G401 (cell line): Measurements from ENCODE around the gene MAGED2. TPM values are rescaled to one million over a fixed set of nuclear protein-coding genes. Genes with fewer than 3 reads are reported as not detected.
A peak's percentile ranks its signal among the peaks of the same experiment; 100 is the strongest.
"Not testable (repeated sequence)": the region's sequence is repeated elsewhere in the genome, so short reads cannot be mapped to it uniquely, and the experiment has no call there.

Experiments
- DNase-seq: peaks from one replicate; pipeline ENCODE4 v3.0.0-alpha.2; 2015; ENCODE audit warnings: low spot score
- in situ Hi-C: cut with HindIII; loops from 2 replicates; pipeline ENCODE4 v1.10.0; 2016; ENCODE audit warnings: low sequenced_read_pairs, mixed read lengths
- total RNA-seq: library from RNA; depleted of rRNA; stranded (reverse); fragments of >200 nt; shearing (Covaris generic); gene quantifications from 2 replicates; pipeline ENCODE4 v1.2.3, GENCODE V29; 2014; rRNA removed

MAGED2 gene, protein sequence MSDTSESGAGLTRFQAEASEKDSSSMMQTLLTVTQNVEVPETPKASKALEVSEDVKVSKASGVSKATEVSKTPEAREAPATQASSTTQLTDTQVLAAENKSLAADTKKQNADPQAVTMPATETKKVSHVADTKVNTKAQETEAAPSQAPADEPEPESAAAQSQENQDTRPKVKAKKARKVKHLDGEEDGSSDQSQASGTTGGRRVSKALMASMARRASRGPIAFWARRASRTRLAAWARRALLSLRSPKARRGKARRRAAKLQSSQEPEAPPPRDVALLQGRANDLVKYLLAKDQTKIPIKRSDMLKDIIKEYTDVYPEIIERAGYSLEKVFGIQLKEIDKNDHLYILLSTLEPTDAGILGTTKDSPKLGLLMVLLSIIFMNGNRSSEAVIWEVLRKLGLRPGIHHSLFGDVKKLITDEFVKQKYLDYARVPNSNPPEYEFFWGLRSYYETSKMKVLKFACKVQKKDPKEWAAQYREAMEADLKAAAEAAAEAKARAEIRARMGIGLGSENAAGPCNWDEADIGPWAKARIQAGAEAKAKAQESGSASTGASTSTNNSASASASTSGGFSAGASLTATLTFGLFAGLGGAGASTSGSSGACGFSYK
- total RNA-seq, result 214 and 252 TPM in 2 replicates

DNA sequence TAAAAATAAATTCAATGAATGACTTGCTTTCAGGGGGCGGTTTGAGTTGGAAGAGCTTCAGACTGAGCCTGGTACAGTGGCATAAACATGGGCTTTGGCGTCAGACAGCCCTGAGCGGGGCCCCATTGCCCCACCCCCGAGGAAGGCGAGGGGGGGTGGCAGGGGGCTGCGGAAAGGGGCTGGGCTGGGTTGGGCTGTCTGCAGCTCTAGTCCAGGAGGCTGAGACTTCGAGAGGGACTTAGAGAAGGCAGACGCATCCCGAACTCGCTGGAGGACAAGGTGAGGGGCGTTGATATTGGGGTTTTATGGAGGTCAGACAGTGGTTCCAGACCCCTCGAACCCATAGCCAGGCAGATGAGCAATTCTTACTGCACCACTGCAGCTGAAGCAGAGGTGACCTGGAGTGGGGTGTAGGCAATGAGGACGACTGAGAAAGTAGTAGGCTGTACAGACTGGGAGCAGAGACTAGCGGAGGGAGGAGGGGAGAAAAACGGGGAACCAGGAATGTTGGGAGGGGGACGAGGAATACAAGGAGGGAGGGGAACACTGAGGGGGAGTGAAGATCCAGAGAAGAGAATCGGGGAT, at the start of gene MAGED2:
Gene MAGED2 (plus strand): TSS at position 222 of the 585 bp plus-strand sequence. CDS start 1,587 bp downstream, outside the sequence.
- in situ Hi-C loops, result no loop called here
- DNase-seq, result peak; percentile 47

DNA sequence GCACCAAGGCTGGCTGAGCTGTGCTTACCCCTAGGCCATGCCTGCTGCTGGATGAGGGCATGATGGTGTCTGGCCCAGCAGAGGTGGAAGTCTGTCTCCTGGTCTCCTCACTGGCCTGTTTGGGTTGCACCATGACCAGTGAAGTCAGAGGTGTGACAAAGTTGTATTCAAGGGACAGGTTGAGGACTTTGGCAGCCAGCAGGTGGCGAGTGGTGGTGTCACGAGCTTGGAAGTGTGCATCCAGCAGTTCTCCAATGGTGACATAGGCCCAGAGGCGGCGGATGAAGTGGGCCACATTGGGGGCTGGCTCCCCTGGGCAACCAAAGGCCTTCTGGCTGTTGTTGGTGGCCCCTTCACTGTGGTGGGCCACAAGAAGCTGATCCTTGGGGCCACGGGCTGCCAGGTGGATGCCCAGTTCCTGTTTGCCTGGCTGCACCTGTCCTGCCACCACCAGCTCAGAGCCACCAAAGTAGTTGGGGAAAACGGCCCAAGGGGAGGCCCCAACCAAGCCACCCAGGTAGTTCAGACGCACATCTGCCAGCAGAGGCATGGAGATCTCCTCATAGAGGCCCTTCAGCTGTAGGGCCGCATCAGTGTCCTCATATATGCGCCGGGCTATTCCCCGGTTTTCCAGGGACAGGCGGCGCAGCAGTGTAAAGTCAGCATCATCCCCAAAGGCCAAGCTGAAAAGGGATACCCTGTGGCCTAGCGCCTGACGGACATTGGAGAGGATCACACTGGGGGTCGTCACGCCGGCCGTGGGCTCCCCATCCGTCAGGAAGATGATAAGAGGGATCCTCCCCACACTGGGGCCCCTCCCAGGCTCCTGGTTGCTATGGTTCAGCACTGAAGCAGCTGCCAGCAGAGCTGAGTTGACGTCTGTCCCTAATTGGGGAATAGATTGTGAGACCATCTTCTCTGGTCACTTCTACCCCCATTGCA, 49.2 kb upstream of the MAGED2 start:
- in situ Hi-C loops, result no loop called here
- DNase-seq, result no peak

DNA sequence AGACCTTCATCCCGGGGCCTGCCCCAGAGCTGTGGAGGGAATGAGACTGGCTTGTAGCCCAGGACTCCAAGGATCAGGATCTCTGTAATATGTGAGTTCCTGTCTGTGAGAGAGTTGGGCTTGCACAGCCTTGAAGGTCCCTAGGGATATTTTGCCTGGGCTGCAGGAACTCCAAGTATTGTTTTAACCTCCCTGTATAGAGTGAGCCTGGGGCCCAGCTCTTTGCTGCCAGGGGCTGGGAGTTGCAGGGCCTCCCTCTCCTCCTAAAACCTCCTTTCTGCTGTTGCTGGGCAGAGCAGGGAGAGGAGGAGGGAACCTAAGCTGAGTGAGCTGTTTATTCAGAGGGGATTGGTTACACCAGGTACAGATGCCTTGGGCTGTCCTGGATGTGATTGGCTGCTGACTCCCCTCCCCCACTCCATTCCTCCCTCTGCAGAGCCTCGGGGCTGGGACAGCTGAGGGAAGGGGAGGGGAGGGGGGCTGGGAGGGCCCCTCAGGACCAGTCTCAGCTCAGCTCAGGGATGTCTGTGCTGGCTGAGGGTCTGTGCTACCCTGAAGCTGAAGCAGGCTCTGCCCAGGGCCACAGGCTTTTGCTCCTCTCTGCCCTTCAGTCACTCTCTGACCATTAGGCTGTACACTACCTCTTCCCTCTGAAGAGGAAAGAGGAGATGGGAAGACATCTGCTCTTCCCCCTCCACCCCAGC, 33.0 kb upstream of the MAGED2 start:
- DNase-seq, in situ Hi-C loops: not testable (repeated sequence)

DNA sequence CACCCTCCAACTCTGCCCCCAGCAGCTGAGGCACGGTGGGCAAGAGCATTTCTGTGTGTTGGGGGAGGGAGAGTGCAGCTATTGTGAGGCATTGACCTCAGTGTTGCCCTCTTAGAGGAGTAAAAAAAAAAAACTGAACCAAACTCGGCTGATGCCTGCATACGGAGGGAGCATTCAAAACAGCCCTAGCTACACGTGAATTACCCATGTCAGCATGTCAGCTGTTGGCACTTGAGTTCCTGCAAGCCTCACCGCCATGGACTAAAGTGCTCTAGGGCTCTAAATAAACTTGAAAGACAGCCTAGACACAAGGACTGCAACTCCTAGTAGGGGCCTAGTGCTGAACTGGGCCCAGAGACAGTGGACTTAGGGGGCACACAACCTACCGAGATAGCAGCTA, 31.5 kb upstream of the MAGED2 start:
- in situ Hi-C loops, result no loop called here

DNA sequence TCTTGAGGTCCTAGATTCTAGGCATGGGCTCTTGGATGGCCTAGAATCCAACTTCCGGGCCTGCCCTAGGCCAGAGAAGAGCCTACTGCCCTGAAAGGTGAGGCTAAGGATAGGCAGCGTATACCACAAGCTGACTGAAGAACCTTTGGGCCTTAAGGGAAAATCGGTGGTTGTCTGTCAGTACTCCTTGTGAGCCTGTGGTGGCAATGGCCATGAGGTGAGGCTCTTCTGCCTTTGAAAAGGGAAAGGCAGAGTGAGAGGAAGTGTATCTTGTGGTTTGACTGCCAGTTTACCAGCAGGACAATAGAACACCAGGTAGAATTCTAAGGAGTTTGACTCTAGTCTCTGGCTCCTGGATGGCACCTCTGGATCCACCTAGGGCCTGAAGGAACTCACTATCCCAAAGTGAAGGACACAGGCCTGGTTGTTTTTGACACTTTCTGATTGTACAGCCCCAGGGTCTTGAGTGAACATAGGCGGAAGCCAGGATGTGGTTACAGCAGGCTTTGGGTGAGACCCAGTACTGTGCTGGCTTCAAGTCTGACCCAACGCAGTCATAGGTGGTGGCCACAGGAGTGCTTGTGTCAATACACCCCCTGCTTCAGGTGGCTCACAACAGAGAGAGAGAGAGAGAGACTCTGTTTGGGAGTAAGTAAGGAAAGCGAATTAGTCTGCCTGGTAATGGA, 30.4 kb upstream of the MAGED2 start:
- DNase-seq, result no peak
- in situ Hi-C loops, result no loop called here

More for the DNA sequence above, 31.5 kb upstream of the MAGED2 start:
- no peak for DNase-seq

DNA sequence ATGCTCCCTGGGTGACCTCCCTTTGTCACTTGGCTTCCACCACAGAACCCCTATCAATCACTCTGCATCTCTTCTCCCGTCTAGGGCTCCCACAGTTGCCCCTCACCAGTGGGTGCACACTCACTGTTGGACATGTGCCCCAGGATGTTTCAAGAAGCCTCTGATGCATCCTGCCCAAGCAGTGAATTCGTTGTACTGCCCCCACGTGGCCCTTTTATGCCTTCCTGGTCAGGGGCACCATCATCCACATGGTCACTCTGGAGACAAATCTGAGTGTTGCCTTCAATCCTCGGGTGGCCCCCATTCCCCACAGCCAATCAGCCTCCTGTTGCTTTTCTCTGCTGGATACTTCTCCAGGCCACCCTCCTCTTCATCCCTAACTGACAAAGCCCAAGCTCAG, 21.6 kb upstream of the MAGED2 start:
- no peak for DNase-seq
- in situ Hi-C loops, result no loop called here

DNA sequence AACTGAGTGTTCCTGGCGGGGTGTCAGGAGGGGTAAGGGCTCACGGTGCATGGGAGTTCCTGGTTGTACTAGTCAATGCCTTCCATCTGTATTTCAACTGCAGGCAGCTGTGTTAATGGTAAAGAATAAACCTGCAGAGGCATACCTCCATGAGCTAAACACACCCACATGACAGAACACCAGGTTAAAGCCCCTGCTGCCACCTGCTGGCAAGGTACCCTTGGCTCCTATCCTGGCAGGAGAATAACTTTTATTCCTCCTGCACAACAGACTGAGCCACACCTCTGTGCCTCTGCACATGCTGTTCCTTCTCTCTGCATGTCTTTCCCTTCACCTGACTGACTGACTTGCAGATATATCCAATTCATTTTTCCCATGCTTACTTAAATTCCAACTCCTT, 20.6 kb upstream of the MAGED2 start:
- DNase-seq, result no peak
- in situ Hi-C loops, result no loop called here

DNA sequence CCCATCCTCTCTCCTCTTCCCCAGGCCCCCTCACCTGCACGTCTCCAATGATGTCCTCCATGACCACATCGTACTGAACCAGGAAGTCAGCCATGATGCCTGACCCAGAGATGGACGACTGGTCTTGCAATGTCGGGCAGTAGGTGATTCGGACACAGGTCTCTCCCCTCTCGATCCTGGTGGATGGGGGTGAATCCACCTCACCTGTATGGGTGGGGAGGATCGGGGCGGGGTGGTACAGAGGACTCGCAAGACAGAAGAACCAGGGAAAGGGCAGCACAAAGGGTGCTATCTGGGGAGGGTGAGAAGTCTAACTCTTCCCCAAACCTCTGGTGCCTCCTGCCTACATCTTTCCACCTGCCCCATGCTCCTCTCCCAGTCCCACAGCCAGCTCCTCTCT, 19.1 kb upstream of the MAGED2 start:
- in situ Hi-C loops, result no loop called here
- DNase-seq, result no peak

DNA sequence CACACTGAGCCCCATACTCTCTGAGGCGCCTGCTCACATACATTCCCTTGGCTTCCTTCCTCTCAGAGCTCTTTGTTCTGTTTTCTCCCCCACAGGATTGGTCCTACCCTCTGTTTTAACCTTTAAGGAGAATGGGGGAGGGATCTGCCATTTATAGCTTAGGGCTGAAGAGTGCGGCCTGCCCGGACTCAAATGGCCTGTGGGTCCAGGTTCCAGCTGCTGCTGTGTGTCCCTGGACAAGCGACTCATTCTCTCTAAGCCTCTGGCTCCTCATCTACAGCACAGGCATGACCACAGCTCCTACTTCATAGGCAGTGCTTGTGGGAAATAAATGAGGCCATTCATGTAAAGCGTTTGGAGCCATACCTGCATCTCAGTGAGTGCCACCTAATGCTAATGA, 18.1 kb upstream of the MAGED2 start:
- in situ Hi-C loops, DNase-seq: not testable (repeated sequence)

DNA sequence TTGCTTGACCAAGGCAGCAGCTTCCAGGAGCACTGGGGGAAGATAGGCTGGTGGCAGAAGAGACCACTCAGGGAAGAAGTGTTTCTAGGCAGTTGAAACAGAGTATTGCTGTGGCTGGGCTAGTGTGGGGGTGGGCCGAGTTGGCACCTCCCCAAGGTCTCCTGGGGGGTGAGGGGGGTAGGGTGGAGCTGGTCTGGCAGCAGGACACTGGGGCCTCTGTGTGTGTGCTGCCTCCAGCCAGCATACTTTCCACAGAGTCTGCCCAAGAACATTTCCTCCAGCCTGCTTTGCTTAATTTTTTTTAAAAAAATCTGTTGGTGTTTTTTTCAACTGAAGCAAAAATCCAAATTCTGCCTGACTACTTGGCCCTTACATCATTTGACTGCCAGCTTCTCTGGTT, 13.5 kb upstream of the MAGED2 start:
- DNase-seq, result no peak
- in situ Hi-C loops, result no loop called here

DNA sequence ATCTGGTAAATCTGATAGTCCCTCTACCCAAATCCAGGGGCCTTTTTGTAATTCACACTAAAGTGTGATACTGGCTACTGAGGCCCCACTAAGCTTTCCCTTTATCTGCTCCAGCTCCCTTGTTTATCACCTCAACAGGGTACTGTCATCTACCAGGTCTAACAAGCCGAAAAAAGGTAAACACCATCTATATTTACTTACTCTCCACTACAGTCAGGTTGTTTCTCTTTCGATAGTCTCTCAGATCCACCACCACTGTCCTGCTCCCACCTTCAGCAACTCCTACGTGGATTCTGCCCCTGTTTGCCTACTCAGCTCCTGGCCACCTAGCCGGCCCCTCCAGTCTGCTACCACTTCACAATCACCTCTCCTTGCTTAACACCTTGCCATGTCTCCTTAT, 12.8 kb upstream of the MAGED2 start:
- in situ Hi-C loops, result no loop called here
- DNase-seq, result no peak

DNA sequence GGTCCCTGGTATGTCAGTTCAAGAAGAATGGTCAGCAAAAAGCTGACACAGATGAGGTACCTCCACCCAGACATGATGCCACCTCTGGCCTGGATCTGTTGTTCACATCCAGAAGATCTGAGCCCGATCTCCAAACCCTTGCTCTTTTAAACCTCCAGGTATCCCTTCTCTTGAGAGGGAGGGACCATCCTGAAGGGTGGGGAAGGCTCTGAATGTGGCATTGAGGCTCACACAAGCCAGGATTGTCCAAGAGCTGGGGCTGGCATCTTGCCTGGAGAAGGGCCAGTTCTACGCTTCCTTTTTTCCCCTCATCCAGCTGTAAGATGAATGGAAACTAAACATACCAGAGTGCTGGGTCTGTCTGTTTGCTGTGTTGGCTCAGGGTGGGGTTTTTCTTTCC, 9.4 kb upstream of the MAGED2 start, which contains the start of gene ITIH6:
Gene ITIH6 (minus strand): TSS at position 119 of the 400 bp plus-strand sequence. CDS start 45 bp downstream, at position 74.
- in situ Hi-C loops, result no loop called here

DNA sequence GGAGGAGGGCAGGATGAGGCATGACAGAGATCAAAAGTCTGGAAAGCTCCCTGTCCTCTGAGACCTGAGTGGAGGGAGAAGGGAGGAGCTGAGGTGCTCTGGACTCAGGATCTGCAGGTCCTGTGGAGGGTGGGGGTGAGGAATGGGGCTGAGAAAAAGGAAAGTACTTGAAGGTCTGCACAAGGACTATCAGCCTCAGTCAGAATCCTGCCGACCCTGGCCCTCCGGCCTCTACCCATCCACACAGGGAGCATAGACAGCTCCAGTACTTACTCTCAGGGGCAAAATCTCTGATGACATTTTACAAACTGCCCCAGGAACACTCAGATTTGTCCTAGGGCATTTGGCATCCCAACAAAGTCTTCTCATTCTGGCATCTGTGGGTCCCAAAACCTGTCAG, 8.5 kb upstream of the MAGED2 start:
- in situ Hi-C loops, result no loop called here
- no peak for DNase-seq

More for the DNA sequence above, 9.4 kb upstream of the MAGED2 start, which contains the start of gene ITIH6:
- DNase-seq, result no peak

DNA sequence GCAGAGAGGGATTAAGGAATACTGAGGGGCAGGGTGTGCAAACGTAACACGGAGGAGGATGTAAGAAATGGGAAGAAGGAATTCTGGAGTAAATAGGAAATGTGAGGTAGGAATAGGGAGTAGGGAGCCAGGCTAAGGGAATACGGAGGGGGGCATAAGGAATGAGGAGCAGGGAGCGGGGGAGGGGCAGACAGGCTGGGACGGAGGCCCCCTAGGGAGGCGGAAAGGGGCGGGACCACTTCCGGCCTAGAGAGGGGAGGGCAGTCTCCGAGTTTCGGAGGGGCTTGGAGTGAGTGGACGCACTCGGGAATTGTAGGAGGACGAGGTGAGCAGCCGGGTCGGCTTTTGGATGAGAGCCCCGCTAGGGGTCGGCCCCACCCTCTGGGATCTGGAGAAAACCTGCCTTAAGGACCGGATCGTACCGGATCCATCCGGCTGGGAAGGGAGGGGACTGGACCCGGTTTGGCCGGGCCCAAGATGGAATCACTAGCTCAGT, 612 bp downstream of the MAGED2 start:
- peak; percentile 77 for DNase-seq
- in situ Hi-C loops, result no loop called here

DNA sequence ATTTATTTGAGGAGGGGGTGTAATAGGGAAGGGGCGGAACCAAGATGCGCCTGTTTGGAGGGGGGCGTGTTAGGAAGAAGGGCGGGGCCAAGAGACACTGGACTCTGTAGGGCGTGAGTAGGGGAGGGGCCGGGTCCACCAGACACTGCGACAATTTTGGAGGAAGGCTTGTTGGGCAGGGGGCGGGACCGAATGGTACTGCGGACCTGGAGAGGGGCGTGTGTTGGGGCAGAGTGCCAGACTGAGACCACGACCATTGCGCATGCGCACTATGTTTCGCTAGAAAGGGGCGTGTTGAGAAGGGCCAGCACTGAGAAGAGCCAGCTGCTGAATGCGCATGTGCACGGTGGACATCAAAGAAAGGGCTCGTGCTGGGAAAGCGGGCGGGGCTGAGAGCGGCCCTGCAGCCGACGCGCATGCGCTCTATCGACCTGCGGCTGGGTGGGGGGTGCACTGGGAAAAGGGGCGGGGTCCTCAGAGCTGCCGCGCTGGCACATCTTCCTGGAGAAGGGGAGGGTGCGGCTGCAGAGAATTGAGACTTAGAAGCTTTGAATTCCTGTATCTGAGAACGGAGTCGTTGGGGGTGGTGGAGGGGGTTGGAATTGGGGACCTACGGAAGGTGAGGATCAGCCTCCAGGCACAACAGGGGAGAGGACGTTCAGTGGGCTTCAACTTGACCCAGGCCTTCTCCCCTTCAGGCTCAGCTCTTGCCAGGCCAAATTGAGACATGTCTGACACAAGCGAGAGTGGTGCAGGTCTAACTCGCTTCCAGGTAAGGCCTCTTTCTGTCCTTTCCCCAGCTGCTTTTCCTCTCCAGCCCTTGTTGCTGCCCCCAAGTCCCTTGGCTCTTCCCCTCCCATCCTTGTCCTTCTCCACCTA, 1.3 kb downstream of the MAGED2 start:
- in situ Hi-C loops, result no loop called here
- peak; percentile 93 for DNase-seq

DNA sequence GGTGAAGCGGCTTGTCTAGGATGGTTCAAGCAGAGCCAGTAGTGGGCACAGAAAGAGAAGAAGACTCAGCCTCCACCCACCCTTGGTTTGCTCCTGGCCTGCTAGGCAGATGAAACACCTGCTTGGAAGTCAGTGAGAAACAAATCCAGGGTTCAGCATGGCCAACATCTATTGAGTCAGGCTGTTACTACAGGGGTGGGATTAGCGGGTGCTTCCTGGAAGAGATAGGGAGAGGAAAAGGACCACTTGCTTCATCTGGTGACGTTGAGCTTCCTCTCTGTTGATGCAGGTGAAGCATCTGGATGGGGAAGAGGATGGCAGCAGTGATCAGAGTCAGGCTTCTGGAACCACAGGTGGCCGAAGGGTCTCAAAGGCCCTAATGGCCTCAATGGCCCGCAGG, 3.0 kb downstream of the MAGED2 start:
- in situ Hi-C loops, result no loop called here
- DNase-seq, result no peak

DNA sequence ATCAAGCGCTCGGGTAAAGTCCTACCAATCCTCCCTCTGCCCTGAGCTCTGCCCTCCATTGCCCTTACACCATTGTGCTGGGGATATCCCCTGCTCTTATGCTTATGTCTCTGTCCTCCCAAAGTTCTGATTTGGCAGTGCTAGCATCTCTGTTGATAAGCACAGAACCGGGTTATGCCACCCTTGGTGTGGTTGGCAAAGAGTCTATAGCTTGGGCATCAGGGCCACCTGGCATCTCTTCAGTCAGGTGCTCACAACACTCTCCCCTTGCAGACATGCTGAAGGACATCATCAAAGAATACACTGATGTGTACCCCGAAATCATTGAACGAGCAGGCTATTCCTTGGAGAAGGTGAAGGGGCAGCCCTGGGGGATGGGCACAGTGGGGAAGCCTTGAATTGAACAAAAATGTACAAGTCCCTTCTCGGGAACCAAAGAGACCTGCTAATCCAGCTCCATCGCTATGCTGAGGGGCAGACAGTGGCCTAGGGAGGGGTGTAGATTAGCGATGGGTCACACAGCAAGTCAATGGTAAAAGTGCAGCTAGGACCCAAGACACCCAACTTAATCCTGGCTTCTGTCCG, 3.8 kb downstream of the MAGED2 start:
- in situ Hi-C loops, result no loop called here

More for the DNA sequence above, 3.8 kb downstream of the MAGED2 start:
- DNase-seq, result peak; percentile 63
